Measurements from ENCODE around the gene MARS1.

DNA sequence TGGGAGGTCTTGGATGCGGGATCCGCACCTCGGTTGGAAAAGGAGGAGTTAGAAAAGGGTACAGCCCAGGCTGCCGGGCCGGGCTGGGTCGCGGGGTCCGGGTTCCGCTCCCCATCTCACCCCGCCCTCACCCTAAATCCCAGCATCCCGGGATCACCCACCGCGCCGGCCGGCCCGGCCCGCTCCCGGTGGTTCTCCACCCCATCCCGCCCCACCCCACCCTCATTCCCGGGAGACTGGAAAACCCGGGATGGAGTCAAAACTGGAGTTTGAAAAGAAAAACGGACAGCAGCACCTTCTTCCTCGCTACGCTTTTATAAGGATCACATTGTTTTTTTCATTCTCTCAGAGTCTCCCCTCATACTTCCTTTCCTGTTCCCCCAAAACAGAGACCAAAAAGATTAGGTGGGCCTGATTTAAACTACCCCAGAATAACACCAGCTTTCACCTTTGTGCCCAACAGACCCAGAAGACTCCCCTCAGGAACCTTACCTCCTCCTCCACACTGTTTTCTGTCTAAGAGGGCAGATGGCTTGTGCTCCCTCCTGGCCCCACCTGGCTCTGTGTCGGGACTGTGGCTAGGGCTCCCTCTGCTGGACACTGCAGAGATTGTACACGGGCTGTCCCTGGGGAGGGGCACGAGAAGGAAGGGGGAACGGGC lies 25.5 kb upstream of the MARS1 start:
- TF ChIP-seq POLR2AphosphoS5 (IDR thresholded peaks at IDR 0.05; ENCODE audit: low read depth, low read length) (no peak), POLR2A (IDR thresholded peaks at IDR 0.05; ENCODE audit: low read depth, low read length) (no peak)
